ENCODE results near the gene SUGCT. TPM values are rescaled to one million over a fixed set of nuclear protein-coding genes. Genes with fewer than 3 reads are reported as not detected.

Gene SUGCT
- total and polyA plus RNA-seq, 2 experiments from 2014 or later, result 21.4 to 57.8 TPM

DNA sequence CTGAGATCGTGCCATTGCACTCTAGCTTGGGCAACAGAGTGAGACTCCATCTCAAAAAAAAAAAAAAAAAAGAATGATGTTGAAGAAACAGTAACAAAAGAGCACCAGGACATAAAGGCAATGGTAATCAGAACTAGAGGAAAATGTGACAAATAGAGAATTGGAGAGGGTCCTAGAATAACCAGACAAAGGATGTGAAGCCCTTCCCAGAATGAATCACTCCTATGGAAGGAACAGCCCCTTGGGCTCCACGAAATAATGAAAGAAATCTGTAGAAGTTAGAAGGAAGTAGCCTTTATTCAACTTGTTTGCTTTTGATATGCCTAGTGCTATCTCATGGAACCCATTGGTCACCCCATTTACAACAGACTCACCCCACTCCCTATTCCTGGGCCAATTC is 169.2 kb downstream of the SUGCT start:
- Histone ChIP-seq H3K4me1 (ENCODE audit: low read depth) (no peaks in the 10 kb centered on the region), H3K27me3 (no peaks in the 10 kb centered on the region), H3K36me3 (no peaks in the 10 kb centered on the region), H3K4me3 (no peak overlapping the region), H3K9me3 (ENCODE audit: low read depth) (no peaks in the 10 kb centered on the region), H3K27ac (no peak overlapping the region)
- TF ChIP-seq CTCF (IDR thresholded peaks at IDR 0.05; ENCODE audit: low read depth, low read length), result no peak
- DNase-seq (ENCODE audit: low read depth in 1 of 2, low spot score in 1 of 2), result no peak

DNA sequence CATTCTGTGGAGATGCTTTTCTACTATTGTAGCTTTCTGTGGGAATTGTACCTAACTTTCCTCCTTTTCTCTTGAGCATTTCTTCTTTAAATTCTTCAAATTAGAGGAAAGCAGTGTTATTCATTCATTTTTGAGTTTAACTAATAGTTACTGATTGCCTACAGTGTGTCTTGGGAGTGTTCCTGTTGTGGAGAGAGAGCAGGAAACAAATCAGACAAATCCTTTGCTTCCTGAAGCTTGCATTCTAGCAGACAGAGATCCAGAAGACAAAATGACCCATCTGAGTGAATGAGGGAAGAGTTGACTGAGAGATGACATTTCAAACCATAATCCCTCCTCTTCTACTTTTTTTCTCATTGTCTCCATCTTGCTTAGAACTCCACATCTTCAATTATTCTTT is 170.4 kb downstream of the SUGCT start:
- H3K27ac ChIP-seq, result no peak overlapping the region
- no peaks in the 10 kb centered on the region for H3K36me3 ChIP-seq
- no peaks in the 10 kb centered on the region for H3K27me3 ChIP-seq
- H3K9me3 ChIP-seq (ENCODE audit: low read depth), result no peaks in the 10 kb centered on the region
- DNase-seq (ENCODE audit: low read depth in 1 of 2, low spot score in 1 of 2), result no peak
- TF ChIP-seq CTCF (IDR thresholded peaks at IDR 0.05; ENCODE audit: low read depth, low read length), result no peak
- H3K4me3 ChIP-seq, result no peak overlapping the region
- no peaks in the 10 kb centered on the region for H3K4me1 ChIP-seq (ENCODE audit: low read depth)

DNA sequence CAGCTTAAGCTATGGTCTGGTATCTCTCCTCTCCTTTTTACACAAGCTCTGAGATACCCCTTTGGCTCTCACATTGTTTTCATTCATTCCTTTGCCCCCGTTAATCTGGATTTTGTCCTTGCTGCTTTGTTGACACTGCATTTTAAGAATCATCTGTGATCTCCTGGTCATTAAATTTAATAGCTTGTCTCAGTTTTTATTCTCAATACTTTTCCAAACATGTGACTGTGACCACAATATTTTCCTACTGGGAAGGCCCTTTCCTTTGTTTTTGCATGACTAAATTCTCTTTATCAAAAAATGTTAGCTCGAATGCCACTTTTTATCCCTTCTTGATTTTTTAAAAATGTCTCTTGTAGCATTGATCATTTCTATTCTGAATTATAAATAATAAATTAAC is 171.2 kb downstream of the SUGCT start:
- Histone ChIP-seq H3K27me3 (no peaks in the 10 kb centered on the region), H3K4me1 (ENCODE audit: low read depth) (no peaks in the 10 kb centered on the region)
- no peak for DNase-seq (ENCODE audit: low read depth in 1 of 2, low spot score in 1 of 2)

GRCh38 chr7:40306596-40306995 is 171.8 kb downstream of the SUGCT start:
- Histone ChIP-seq H3K27ac (no peak overlapping the region), H3K9me3 (ENCODE audit: low read depth) (no peaks in the 10 kb centered on the region), H3K36me3 (no peaks in the 10 kb centered on the region), H3K27me3 (no peaks in the 10 kb centered on the region), H3K4me1 (ENCODE audit: low read depth) (no peaks in the 10 kb centered on the region), H3K4me3 (no peak overlapping the region)
- DNase-seq (ENCODE audit: low read depth in 1 of 2, low spot score in 1 of 2), result peak in 1 of 2 donors; percentile 39
- no peak for TF ChIP-seq CTCF (IDR thresholded peaks at IDR 0.05; ENCODE audit: low read depth, low read length)

More for the DNA sequence above, 171.2 kb downstream of the SUGCT start:
- no peak overlapping the region for H3K4me3 ChIP-seq
- no peak overlapping the region for H3K27ac ChIP-seq
- no peaks in the 10 kb centered on the region for H3K36me3 ChIP-seq
- no peak for TF ChIP-seq CTCF (IDR thresholded peaks at IDR 0.05; ENCODE audit: low read depth, low read length)
- H3K9me3 ChIP-seq (ENCODE audit: low read depth), result no peaks in the 10 kb centered on the region

- Histone ChIP-seq H3K27me3 (no peaks in the 10 kb centered on the region), H3K27ac (no peak overlapping the region), H3K9me3 (ENCODE audit: low read depth) (no peaks in the 10 kb centered on the region), H3K4me3 (no peak overlapping the region), H3K4me1 (ENCODE audit: low read depth) (no peaks in the 10 kb centered on the region), H3K36me3 (no peaks in the 10 kb centered on the region)
- DNase-seq (ENCODE audit: low read depth in 1 of 2, low spot score in 1 of 2), result no peak
- TF ChIP-seq CTCF (IDR thresholded peaks at IDR 0.05; ENCODE audit: low read depth, low read length), result no peak
These were observed 175.5 kb downstream of the SUGCT start for GRCh38 chr7:40310258-40310657.

DNA sequence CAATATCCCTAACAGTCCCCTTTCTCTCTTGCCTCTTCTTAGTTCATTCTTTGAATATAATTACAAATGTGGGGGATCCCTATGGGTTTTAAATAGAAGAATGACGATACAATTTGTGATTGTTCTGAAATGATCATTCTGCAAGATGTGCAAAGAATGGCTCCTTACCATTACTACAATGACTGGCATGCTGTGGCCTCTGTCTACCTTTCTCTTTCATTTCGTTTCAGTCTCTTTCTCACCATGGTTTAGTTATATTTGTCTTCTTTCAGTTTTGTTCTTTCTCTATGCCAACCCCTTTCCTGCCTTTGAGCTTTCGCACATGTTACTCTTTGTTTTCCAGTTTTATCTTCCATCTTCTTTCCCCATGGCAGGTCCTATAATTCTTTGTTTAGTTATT is 176.5 kb downstream of the SUGCT start:
- DNase-seq (ENCODE audit: low read depth in 1 of 2, low spot score in 1 of 2), result no peak
- H3K27ac ChIP-seq, result no peak overlapping the region
- no peak for TF ChIP-seq CTCF (IDR thresholded peaks at IDR 0.05; ENCODE audit: low read depth, low read length)
- no peaks in the 10 kb centered on the region for H3K9me3 ChIP-seq (ENCODE audit: low read depth)
- H3K36me3 ChIP-seq, result no peaks in the 10 kb centered on the region
- no peaks in the 10 kb centered on the region for H3K4me1 ChIP-seq (ENCODE audit: low read depth)
- H3K4me3 ChIP-seq, result no peak overlapping the region
- no peaks in the 10 kb centered on the region for H3K27me3 ChIP-seq

All from cardiac muscle cell (in vitro differentiated cells and primary cell).